Activated CD8-positive, alpha-beta memory T cell treated with anti-CD3 and anti-CD28 coated beads, Interleukin-2, amount 10 ng/mL, durations not matched to agents 7 days and 5 days (primary cell): ENCODE measurements around the gene C1orf159. TPM values are rescaled to one million over a fixed set of nuclear protein-coding genes. Genes with fewer than 3 reads are reported as not detected.

Source experiments
- ATAC-seq: fragments of 150-1000 bp; cut with Tn5 transposase; one replicate; pipeline ENCODE4 v1.10.0; 2021; ENCODE audit warnings: moderate library complexity
- CTCF ChIA-PET: fragments of 350-600 bp; sonication (Branson Sonifier 250); formaldehyde crosslinking; loops from one replicate; lab custom pipeline; 2021; ENCODE audit warnings: antibody characterized with exemption; lab: Charles Lee
- DNase-seq: peaks from one replicate; pipeline ENCODE4 v3.0.0-alpha.2; 2020
- H3K27ac Mint-ChIP-seq: one replicate; pipeline ENCODE4 v1.8.0; 2021; ENCODE audit warnings: mild to moderate bottlenecking, mixed read lengths
- H3K27me3 Mint-ChIP-seq: one replicate; pipeline ENCODE4 v1.8.0; 2021; ENCODE audit warnings: mixed read lengths
- H3K36me3 Mint-ChIP-seq: one replicate; pipeline ENCODE4 v1.8.0; 2021; ENCODE audit warnings: mild to moderate bottlenecking, mixed read lengths
- H3K4me1 Mint-ChIP-seq: one replicate; pipeline ENCODE4 v1.8.0; 2021; ENCODE audit warnings: mixed read lengths
- H3K4me3 Mint-ChIP-seq: one replicate; pipeline ENCODE4 v1.8.0; 2021; ENCODE audit warnings: mild to moderate bottlenecking, moderate library complexity, mixed read lengths
- H3K9me3 Mint-ChIP-seq: one replicate; pipeline ENCODE4 v1.8.0; 2022; ENCODE audit warnings: low read depth, mixed read lengths
- total RNA-seq, 2 experiments: library from RNA; stranded (reverse); gene quantifications; one replicate each; pipeline ENCODE4 v1.2.3, GENCODE V29; 2021

Gene C1orf159
- total RNA-seq, 2 experiments from 2014 or later, result 22.9 to 23.6 TPM

- no peak overlapping the region for H3K4me3 Mint-ChIP-seq
Observed at GRCh38 chr1:1045129-1045528, 70.8 kb downstream of the C1orf159 start.

GRCh38 chr1:1044455-1045078 is 71.3 kb downstream of the C1orf159 start:
- no peaks in the 10 kb centered on the region for H3K9me3 Mint-ChIP-seq
- H3K36me3 Mint-ChIP-seq, result no peaks in the 10 kb centered on the region
- no peaks in the 10 kb centered on the region for H3K27me3 Mint-ChIP-seq
- ATAC-seq (no peak), DNase-seq (no peak)
- H3K27ac Mint-ChIP-seq, result no peak overlapping the region
- peaks cover 5% of the 10 kb centered on the region for H3K4me1 Mint-ChIP-seq
- no peak overlapping the region for H3K4me3 Mint-ChIP-seq
- CTCF ChIA-PET, result interaction anchor here (1.0 to 1.1 kb wide), 2 partner anchors 12 kb away, joined by 3 read pairs; no protein-coding TSS in a partner anchor

More at GRCh38 chr1:1045129-1045528, 70.8 kb downstream of the C1orf159 start:
- Mint-ChIP-seq H3K27me3 (no peaks in the 10 kb centered on the region), H3K36me3 (no peaks in the 10 kb centered on the region), H3K9me3 (no peaks in the 10 kb centered on the region), H3K27ac (no peak overlapping the region), H3K4me1 (peaks cover under 1% of the 10 kb centered on the region)
- ATAC-seq (no peak), DNase-seq (no peak)
- CTCF ChIA-PET, result interaction anchor here (1.1 kb wide), 1 partner anchor 12 kb away, joined by 3 read pairs; no protein-coding TSS in a partner anchor

- H3K4me1 Mint-ChIP-seq, result peaks cover 11% of the 10 kb centered on the region
- H3K27ac Mint-ChIP-seq, result no peak overlapping the region
- H3K36me3 Mint-ChIP-seq, result no peaks in the 10 kb centered on the region
- no peak overlapping the region for H3K4me3 Mint-ChIP-seq
- CTCF ChIA-PET, result interaction anchor here (1.0 to 1.1 kb wide), 2 partner anchors 11 to 13 kb away, joined by 3 read pairs; no protein-coding TSS in a partner anchor
- no peaks in the 10 kb centered on the region for H3K9me3 Mint-ChIP-seq
- ATAC-seq, result no peak
- DNase-seq, result no peak
- H3K27me3 Mint-ChIP-seq, result no peaks in the 10 kb centered on the region
Observed at GRCh38 chr1:1043921-1044320, 72.0 kb downstream of the C1orf159 start.

GRCh38 chr1:1043411-1043810 is 72.5 kb downstream of the C1orf159 start:
- no peaks in the 10 kb centered on the region for H3K9me3 Mint-ChIP-seq
- no peak overlapping the region for H3K27ac Mint-ChIP-seq
- H3K4me3 Mint-ChIP-seq, result no peak overlapping the region
- no peaks in the 10 kb centered on the region for H3K36me3 Mint-ChIP-seq
- no peak for DNase-seq
- no peak for ATAC-seq
- H3K27me3 Mint-ChIP-seq, result no peaks in the 10 kb centered on the region
- H3K4me1 Mint-ChIP-seq, result peaks cover 16% of the 10 kb centered on the region
- CTCF ChIA-PET, result interaction anchor here (1.0 kb wide), 1 partner anchor 10 kb away, joined by 3 read pairs; no protein-coding TSS in a partner anchor

- CTCF ChIA-PET, result no interaction called here
- H3K9me3 Mint-ChIP-seq, result no peaks in the 10 kb centered on the region
Observed at GRCh38 chr1:1042835-1043234, 73.1 kb downstream of the C1orf159 start.

GRCh38 chr1:1041873-1042272 is 74.0 kb downstream of the C1orf159 start:
- CTCF ChIA-PET, result no interaction called here
- no peaks in the 10 kb centered on the region for H3K36me3 Mint-ChIP-seq

More at GRCh38 chr1:1042835-1043234, 73.1 kb downstream of the C1orf159 start:
- Mint-ChIP-seq H3K27me3 (peaks cover under 1% of the 10 kb centered on the region), H3K4me1 (peaks cover 19% of the 10 kb centered on the region), H3K36me3 (no peaks in the 10 kb centered on the region), H3K27ac (no peak overlapping the region), H3K4me3 (no peak overlapping the region)
- DNase-seq, result no peak
- no peak for ATAC-seq

GRCh38 chr1:1041092-1041523 is 74.8 kb downstream of the C1orf159 start:
- peak; percentile 14 for ATAC-seq
- H3K36me3 Mint-ChIP-seq, result no peaks in the 10 kb centered on the region

More at GRCh38 chr1:1041873-1042272, 74.0 kb downstream of the C1orf159 start:
- no peak for ATAC-seq
- H3K4me3 Mint-ChIP-seq, result no peak overlapping the region
- DNase-seq, result no peak
- no peaks in the 10 kb centered on the region for H3K9me3 Mint-ChIP-seq
- H3K27ac Mint-ChIP-seq, result no peak overlapping the region
- H3K4me1 Mint-ChIP-seq, result peaks cover 22% of the 10 kb centered on the region
- H3K27me3 Mint-ChIP-seq, result peaks cover 5% of the 10 kb centered on the region

GRCh38 chr1:1040004-1040991 is 75.6 kb downstream of the C1orf159 start:
- Mint-ChIP-seq H3K4me3 (peak overlapping the region; percentile 68), H3K27ac (peak overlapping the region; percentile 69), H3K27me3 (peaks cover 5% of the 10 kb centered on the region), H3K4me1 (peaks cover 27% of the 10 kb centered on the region), H3K36me3 (no peaks in the 10 kb centered on the region), H3K9me3 (no peaks in the 10 kb centered on the region)
- ATAC-seq (peak; percentile 92), DNase-seq (peak; percentile 91)
- CTCF ChIA-PET, result interaction anchor here (0.7 to 6.4 kb wide), 11 partner anchors 21 to 252 kb away, joined by 3 to 93 read pairs (median 6); partner anchors contain the start of gene ISG15

More at GRCh38 chr1:1041092-1041523, 74.8 kb downstream of the C1orf159 start:
- H3K27me3 Mint-ChIP-seq, result peaks cover 5% of the 10 kb centered on the region
- DNase-seq, result no peak
- H3K4me3 Mint-ChIP-seq, result no peak overlapping the region
- H3K27ac Mint-ChIP-seq, result no peak overlapping the region
- H3K9me3 Mint-ChIP-seq, result no peaks in the 10 kb centered on the region
- H3K4me1 Mint-ChIP-seq, result peaks cover 22% of the 10 kb centered on the region
- CTCF ChIA-PET, result interaction anchor here (1.7 to 6.4 kb wide), 4 partner anchors 20 to 25 kb away, joined by 6 to 93 read pairs (median 8); no protein-coding TSS in a partner anchor

- Mint-ChIP-seq H3K27ac (peak overlapping the region; percentile 69), H3K27me3 (peaks cover 7% of the 10 kb centered on the region), H3K4me3 (peak overlapping the region; percentile 68), H3K9me3 (no peaks in the 10 kb centered on the region), H3K36me3 (no peaks in the 10 kb centered on the region), H3K4me1 (peaks cover 28% of the 10 kb centered on the region)
- CTCF ChIA-PET, result interaction anchor here (0.7 to 6.4 kb wide), 10 partner anchors 20 to 1195 kb away, joined by 3 to 93 read pairs (median 6); partner anchors contain the start of gene ISG15
- DNase-seq (peak; percentile 80), ATAC-seq (peak; percentile 31)
Observed at GRCh38 chr1:1039145-1039910, 76.6 kb downstream of the C1orf159 start.

- Mint-ChIP-seq H3K27ac (peak overlapping the region; percentile 1), H3K4me3 (no peak overlapping the region), H3K27me3 (peaks cover 7% of the 10 kb centered on the region), H3K9me3 (no peaks in the 10 kb centered on the region), H3K36me3 (no peaks in the 10 kb centered on the region), H3K4me1 (peaks cover 28% of the 10 kb centered on the region)
- CTCF ChIA-PET, result interaction anchor here (2.0 to 6.4 kb wide), 3 partner anchors 22 to 212 kb away, joined by 7 to 93 read pairs (median 7); partner anchors contain the start of gene ISG15
- ATAC-seq, result no peak
- no peak for DNase-seq
Observed at GRCh38 chr1:1038694-1039093, 77.2 kb downstream of the C1orf159 start.

- Mint-ChIP-seq H3K27me3 (peaks cover 7% of the 10 kb centered on the region), H3K9me3 (no peaks in the 10 kb centered on the region), H3K27ac (no peak overlapping the region), H3K4me3 (no peak overlapping the region), H3K36me3 (no peaks in the 10 kb centered on the region), H3K4me1 (peaks cover 29% of the 10 kb centered on the region)
- no peak for ATAC-seq
- no peak for DNase-seq
- CTCF ChIA-PET, result interaction anchor here (6.4 kb wide), 1 partner anchor 24 kb away, joined by 93 read pairs; no protein-coding TSS in a partner anchor
Observed at GRCh38 chr1:1037366-1038327, 78.2 kb downstream of the C1orf159 start.
